HL-60 (cell line): ENCODE data around the gene TIGD6.

Source experiments
- DNase-seq, 2 experiments: peaks; one replicate each; pipeline ENCODE4 v3.0.0-alpha.2; 2010 to 2020; ENCODE audit warnings: low read depth in 1 of 2, low spot score in 1 of 2
- H3K27ac ChIP-seq: fragments of 250-450 bp; sonication (Bioruptor Pico); replicated peaks from 2 replicates; pipeline ENCODE4 v1.5.1; 2020; ENCODE audit warnings: mild to moderate bottlenecking, moderate library complexity
- H3K27me3 ChIP-seq: fragments of 250-450 bp; sonication (Bioruptor Pico); 2 replicates; pipeline ENCODE4 v1.5.1; 2021; ENCODE audit warnings: mild to moderate bottlenecking, moderate library complexity; ENCODE audit not compliant: insufficient read depth, poor library complexity, severe bottlenecking
- H3K4me3 ChIP-seq: replicated peaks from 2 replicates; pipeline ENCODE4 v1.5.1; 2011; ENCODE audit warnings: mild to moderate bottlenecking, control low read depth, low read length; ENCODE audit not compliant: insufficient read depth
- CTCF ChIP-seq: IDR thresholded peaks from one replicate; pipeline ENCODE4 v1.5.1; 2011; ENCODE audit warnings: low read length, control low read depth, inconsistent platforms; ENCODE audit not compliant: insufficient read depth
- GABPA ChIP-seq: IDR thresholded peaks from 2 replicates; pipeline ENCODE4 v1.6.1; 2012; ENCODE audit warnings: low read depth
- POLR2AphosphoS5 ChIP-seq: IDR thresholded peaks from 2 replicates; pipeline ENCODE4 v1.6.1; 2012; ENCODE audit warnings: low read depth
- REST ChIP-seq: IDR thresholded peaks from 2 replicates; pipeline ENCODE4 v1.6.1; 2012; ENCODE audit warnings: low read depth; ENCODE audit not compliant: insufficient replicate concordance
- SPI1 ChIP-seq: IDR thresholded peaks from 2 replicates; pipeline ENCODE4 v1.6.1; 2012; ENCODE audit warnings: low read depth, mild to moderate bottlenecking, borderline replicate concordance

The TIGD6 gene

GRCh38 chr5:149959406-149960236, 40.8 kb downstream of the TIGD6 start:
- Histone ChIP-seq H3K4me3 (peak overlapping the region; percentile 99), H3K27me3 (no peaks in the 10 kb centered on the region), H3K27ac (peak overlapping the region; percentile 83)
- peak; percentile 75 to 87 for DNase-seq
- TF ChIP-seq GABPA = 0 out of 2 replicates have a peak, but pooled peaks have one; percentile 21
- peak; percentile 43 for TF ChIP-seq CTCF
- TF ChIP-seq POLR2AphosphoS5 = no peak
- TF ChIP-seq REST = no peak
- TF ChIP-seq SPI1 = no peak

- TF ChIP-seq CTCF = no peak
- no peak for TF ChIP-seq SPI1
- no peak for TF ChIP-seq GABPA
- TF ChIP-seq POLR2AphosphoS5 = no peak
- no peak for TF ChIP-seq REST
- H3K4me3 ChIP-seq = no peak overlapping the region
- no peaks in the 10 kb centered on the region for H3K27me3 ChIP-seq
- no peak for DNase-seq
- H3K27ac ChIP-seq = no peak overlapping the region
These were observed 42.6 kb downstream of the TIGD6 start for GRCh38 chr5:149957855-149958254.

- TF ChIP-seq CTCF (no peak), SPI1 (no peak), REST (no peak), POLR2AphosphoS5 (no peak), GABPA (no peak)
- Histone ChIP-seq H3K4me3 (no peak overlapping the region), H3K27me3 (no peaks in the 10 kb centered on the region), H3K27ac (no peak overlapping the region)
- no peak for DNase-seq
These were observed 43.8 kb downstream of the TIGD6 start for GRCh38 chr5:149956685-149957084.
